Fibroblast of mammary gland (primary cell): ENCODE measurements around the gene OR2T34.
"Not testable (repeated sequence)": the region's sequence is repeated elsewhere in the genome, so short reads cannot be mapped to it uniquely, and the experiment has no call there.

Source experiments
- DNase-seq: peaks from one replicate; pipeline ENCODE4 v3.0.0-alpha.2; 2010; ENCODE audit warnings: low read depth
- H3K4me3 ChIP-seq: 2 replicates; pipeline ENCODE4 v1.5.1; 2011; ENCODE audit warnings: low read depth, mild to moderate bottlenecking, low read length, moderate library complexity; ENCODE audit not compliant: control insufficient read depth
- CTCF ChIP-seq: conservative IDR thresholded peaks from 2 replicates; pipeline ENCODE4 v1.5.1; 2011; ENCODE audit warnings: low read depth, low read length, inconsistent platforms; ENCODE audit not compliant: control insufficient read depth, insufficient read depth

The OR2T34 gene

GRCh38 chr1:248589334-248589733 lies 14.8 kb upstream of the OR2T34 start:
- DNase-seq, result no peak
- no peak for TF ChIP-seq CTCF
- no peak overlapping the region for H3K4me3 ChIP-seq

GRCh38 chr1:248585266-248585665 lies 10.7 kb upstream of the OR2T34 start:
- no peak overlapping the region for H3K4me3 ChIP-seq
- no peak for TF ChIP-seq CTCF

GRCh38 chr1:248576260-248576980 lies 1.9 kb upstream of the OR2T34 start:
- H3K4me3 ChIP-seq, result no peak overlapping the region
- no peak for DNase-seq
- TF ChIP-seq CTCF, result no peak

More at GRCh38 chr1:248585266-248585665, 10.7 kb upstream of the OR2T34 start:
- DNase-seq, result peak; percentile 0

- H3K4me3 ChIP-seq, DNase-seq: not testable (repeated sequence)
Measured at GRCh38 chr1:248573856-248574255, 701 bp downstream of the OR2T34 start.

- not testable (repeated sequence) for H3K4me3 ChIP-seq, DNase-seq
Measured at GRCh38 chr1:248572049-248572448, 2.5 kb downstream of the OR2T34 start.

GRCh38 chr1:248570811-248571210 lies 3.7 kb downstream of the OR2T34 start:
- not testable (repeated sequence) for H3K4me3 ChIP-seq, DNase-seq

GRCh38 chr1:248569049-248569448 lies 5.5 kb downstream of the OR2T34 start:
- H3K4me3 ChIP-seq, DNase-seq: not testable (repeated sequence)

- DNase-seq, H3K4me3 ChIP-seq: not testable (repeated sequence)
Measured at GRCh38 chr1:248565530-248566373, 8.8 kb downstream of the OR2T34 start.

- not testable (repeated sequence) for H3K4me3 ChIP-seq, DNase-seq
Measured at GRCh38 chr1:248562672-248563071, 11.9 kb downstream of the OR2T34 start, which contains the start of gene OR2T29. Gene OR2T29 (minus strand): TSS chr1:248562772. CDS start chr1:248559491, 3,281 bp downstream.

GRCh38 chr1:248551027-248551426 lies 23.5 kb downstream of the OR2T34 start:
- not testable (repeated sequence) for DNase-seq

GRCh38 chr1:248547383-248547782 lies 27.2 kb downstream of the OR2T34 start:
- DNase-seq, H3K4me3 ChIP-seq: not testable (repeated sequence)

More at GRCh38 chr1:248551027-248551426, 23.5 kb downstream of the OR2T34 start:
- H3K4me3 ChIP-seq, result not testable (repeated sequence)

- DNase-seq, H3K4me3 ChIP-seq: not testable (repeated sequence)
Measured at GRCh38 chr1:248537449-248537848, 37.1 kb downstream of the OR2T34 start.
